ENCODE results near the gene GPAT3.

The GPAT3 gene

GRCh38 chr4:83651846-83652245 is 115.9 kb downstream of the GPAT3 start:
- no peak for DNase-seq
